ENCODE results near the gene GPATCH2. TPM values are rescaled to one million over a fixed set of nuclear protein-coding genes. Genes with fewer than 3 reads are reported as not detected.
"Not testable (repeated sequence)": the region's sequence is repeated elsewhere in the genome, so short reads cannot be mapped to it uniquely, and the experiment has no call there.

GPATCH2 gene
- polyA plus RNA-seq, 1 donor from 2014 or later, result 12.3 TPM

DNA sequence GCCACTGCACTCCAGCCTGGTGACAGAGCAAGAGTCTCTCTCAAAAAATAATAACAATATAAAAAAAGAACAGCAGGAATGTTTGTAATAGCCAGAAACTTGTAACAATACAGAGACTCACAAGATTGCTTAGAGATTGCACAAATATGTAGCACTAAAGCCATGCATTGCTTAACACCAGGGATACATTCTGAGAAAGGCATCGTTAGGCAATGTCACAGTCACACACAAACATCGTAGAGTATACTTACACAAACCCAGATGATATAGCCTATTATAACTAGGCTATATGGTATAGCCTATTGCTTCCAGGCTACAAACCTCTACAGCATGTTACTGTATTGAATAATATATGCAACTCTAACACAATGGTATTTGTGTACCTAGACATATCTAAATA is 45.3 kb downstream of the GPATCH2 start:
- H3K4me3 ChIP-seq (ENCODE audit: low read length), result no peak overlapping the region
- H3K79me2 ChIP-seq (replicated peaks; ENCODE audit: insufficient read depth, low read length), result no peaks in the 10 kb centered on the region
- H3K9ac ChIP-seq (ENCODE audit: low read length), result no peak overlapping the region
- no peaks in the 10 kb centered on the region for H3K27me3 ChIP-seq (ENCODE audit: insufficient read depth, low read depth, low read length)
- no peaks in the 10 kb centered on the region for H3K36me3 ChIP-seq (ENCODE audit: insufficient read depth, low read length)
- no peaks in the 10 kb centered on the region for H3K9me2 ChIP-seq (ENCODE audit: insufficient read depth, low read length)
- H4K20me1 ChIP-seq (ENCODE audit: insufficient read depth), result no peaks in the 10 kb centered on the region
- H3K9me3 ChIP-seq (ENCODE audit: low read length), result no peaks in the 10 kb centered on the region
- H3F3A ChIP-seq (ENCODE audit: insufficient read depth, low read length, poor library complexity, severe bottlenecking), result no peaks in the 10 kb centered on the region
- H3K4me2 ChIP-seq (ENCODE audit: low read length), result no peak overlapping the region
- H3K27ac ChIP-seq (ENCODE audit: low read length), result no peak overlapping the region
- no peak overlapping the region for H2AFZ ChIP-seq (ENCODE audit: low read depth, low read length)
- TF ChIP-seq, protein P1, sequence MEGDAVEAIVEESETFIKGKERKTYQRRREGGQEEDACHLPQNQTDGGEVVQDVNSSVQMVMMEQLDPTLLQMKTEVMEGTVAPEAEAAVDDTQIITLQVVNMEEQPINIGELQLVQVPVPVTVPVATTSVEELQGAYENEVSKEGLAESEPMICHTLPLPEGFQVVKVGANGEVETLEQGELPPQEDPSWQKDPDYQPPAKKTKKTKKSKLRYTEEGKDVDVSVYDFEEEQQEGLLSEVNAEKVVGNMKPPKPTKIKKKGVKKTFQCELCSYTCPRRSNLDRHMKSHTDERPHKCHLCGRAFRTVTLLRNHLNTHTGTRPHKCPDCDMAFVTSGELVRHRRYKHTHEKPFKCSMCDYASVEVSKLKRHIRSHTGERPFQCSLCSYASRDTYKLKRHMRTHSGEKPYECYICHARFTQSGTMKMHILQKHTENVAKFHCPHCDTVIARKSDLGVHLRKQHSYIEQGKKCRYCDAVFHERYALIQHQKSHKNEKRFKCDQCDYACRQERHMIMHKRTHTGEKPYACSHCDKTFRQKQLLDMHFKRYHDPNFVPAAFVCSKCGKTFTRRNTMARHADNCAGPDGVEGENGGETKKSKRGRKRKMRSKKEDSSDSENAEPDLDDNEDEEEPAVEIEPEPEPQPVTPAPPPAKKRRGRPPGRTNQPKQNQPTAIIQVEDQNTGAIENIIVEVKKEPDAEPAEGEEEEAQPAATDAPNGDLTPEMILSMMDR (IDR thresholded peaks at IDR 0.05; ENCODE audit: poor library complexity, severe bottlenecking), result no peak
- no peak for TF ChIP-seq EZH2 (IDR thresholded peaks at IDR 0.05; ENCODE audit: borderline replicate concordance, insufficient read depth, low read length, poor library complexity, severe bottlenecking)
- no peak for TF ChIP-seq MXI1 (conservative IDR thresholded peaks at IDR 0.05; ENCODE audit: poor library complexity, severe bottlenecking)
- TF ChIP-seq RAD21 (conservative IDR thresholded peaks at IDR 0.05), result no peak
- TF ChIP-seq, protein P2, sequence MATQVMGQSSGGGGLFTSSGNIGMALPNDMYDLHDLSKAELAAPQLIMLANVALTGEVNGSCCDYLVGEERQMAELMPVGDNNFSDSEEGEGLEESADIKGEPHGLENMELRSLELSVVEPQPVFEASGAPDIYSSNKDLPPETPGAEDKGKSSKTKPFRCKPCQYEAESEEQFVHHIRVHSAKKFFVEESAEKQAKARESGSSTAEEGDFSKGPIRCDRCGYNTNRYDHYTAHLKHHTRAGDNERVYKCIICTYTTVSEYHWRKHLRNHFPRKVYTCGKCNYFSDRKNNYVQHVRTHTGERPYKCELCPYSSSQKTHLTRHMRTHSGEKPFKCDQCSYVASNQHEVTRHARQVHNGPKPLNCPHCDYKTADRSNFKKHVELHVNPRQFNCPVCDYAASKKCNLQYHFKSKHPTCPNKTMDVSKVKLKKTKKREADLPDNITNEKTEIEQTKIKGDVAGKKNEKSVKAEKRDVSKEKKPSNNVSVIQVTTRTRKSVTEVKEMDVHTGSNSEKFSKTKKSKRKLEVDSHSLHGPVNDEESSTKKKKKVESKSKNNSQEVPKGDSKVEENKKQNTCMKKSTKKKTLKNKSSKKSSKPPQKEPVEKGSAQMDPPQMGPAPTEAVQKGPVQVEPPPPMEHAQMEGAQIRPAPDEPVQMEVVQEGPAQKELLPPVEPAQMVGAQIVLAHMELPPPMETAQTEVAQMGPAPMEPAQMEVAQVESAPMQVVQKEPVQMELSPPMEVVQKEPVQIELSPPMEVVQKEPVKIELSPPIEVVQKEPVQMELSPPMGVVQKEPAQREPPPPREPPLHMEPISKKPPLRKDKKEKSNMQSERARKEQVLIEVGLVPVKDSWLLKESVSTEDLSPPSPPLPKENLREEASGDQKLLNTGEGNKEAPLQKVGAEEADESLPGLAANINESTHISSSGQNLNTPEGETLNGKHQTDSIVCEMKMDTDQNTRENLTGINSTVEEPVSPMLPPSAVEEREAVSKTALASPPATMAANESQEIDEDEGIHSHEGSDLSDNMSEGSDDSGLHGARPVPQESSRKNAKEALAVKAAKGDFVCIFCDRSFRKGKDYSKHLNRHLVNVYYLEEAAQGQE (IDR thresholded peaks at IDR 0.05; ENCODE audit: borderline replicate concordance), result no peak
- no peak for TF ChIP-seq POLR2AphosphoS5 (IDR thresholded peaks at IDR 0.05)
- TF ChIP-seq EP300 (conservative IDR thresholded peaks at IDR 0.05; ENCODE audit: poor library complexity, severe bottlenecking), result no peak
- no peak for TF ChIP-seq TAF1 (IDR thresholded peaks at IDR 0.05; ENCODE audit: low read depth)
- no peak for TF ChIP-seq SMC3 (conservative IDR thresholded peaks at IDR 0.05; ENCODE audit: poor library complexity)

GRCh38 chr1:217584286-217584811 is 46.5 kb downstream of the GPATCH2 start:
- not testable (repeated sequence) for H3K4me3 ChIP-seq (ENCODE audit: low read length); H3K9ac ChIP-seq (ENCODE audit: low read length); H3K4me2 ChIP-seq (ENCODE audit: low read length); H3F3A ChIP-seq (ENCODE audit: insufficient read depth, low read length, poor library complexity, severe bottlenecking); H3K9me2 ChIP-seq (ENCODE audit: insufficient read depth, low read length); H2AFZ ChIP-seq (ENCODE audit: low read depth, low read length); H3K79me2 ChIP-seq (replicated peaks; ENCODE audit: insufficient read depth, low read length); H3K27ac ChIP-seq (ENCODE audit: low read length); H3K36me3 ChIP-seq (ENCODE audit: insufficient read depth, low read length); H3K27me3 ChIP-seq (ENCODE audit: insufficient read depth, low read depth, low read length); H4K20me1 ChIP-seq (ENCODE audit: insufficient read depth); H3K9me3 ChIP-seq (ENCODE audit: low read length)

DNA sequence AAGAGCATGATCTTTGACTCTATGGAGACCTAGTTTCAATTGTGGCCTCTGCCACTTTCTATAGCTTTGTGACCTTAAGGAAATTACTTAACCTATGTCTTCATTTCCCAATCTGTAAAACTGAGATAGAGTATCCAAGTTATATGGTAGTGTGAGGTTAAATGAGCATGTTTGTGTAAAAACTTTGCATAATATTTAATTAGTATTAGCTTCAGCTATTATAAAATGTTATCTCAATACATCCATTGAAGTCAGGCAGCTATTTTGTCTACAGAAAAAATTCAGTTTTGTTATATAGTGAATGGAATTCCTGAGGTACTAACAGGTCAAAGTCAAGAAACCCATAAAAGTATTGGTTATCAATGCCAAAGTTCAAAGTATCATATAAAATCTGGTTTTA is 53.6 kb downstream of the GPATCH2 start:
- H3K9ac ChIP-seq (ENCODE audit: low read length), result no peak overlapping the region
- H4K20me1 ChIP-seq (ENCODE audit: insufficient read depth), result no peaks in the 10 kb centered on the region
- no peak overlapping the region for H3K4me2 ChIP-seq (ENCODE audit: low read length)
- no peaks in the 10 kb centered on the region for H3K9me3 ChIP-seq (ENCODE audit: low read length)
- no peak overlapping the region for H2AFZ ChIP-seq (ENCODE audit: low read depth, low read length)
- no peak overlapping the region for H3K27ac ChIP-seq (ENCODE audit: low read length)
- TF ChIP-seq, protein P1 (IDR thresholded peaks at IDR 0.05; ENCODE audit: poor library complexity, severe bottlenecking), result no peak
- TF ChIP-seq TAF1 (IDR thresholded peaks at IDR 0.05; ENCODE audit: low read depth) (no peak), MXI1 (conservative IDR thresholded peaks at IDR 0.05; ENCODE audit: poor library complexity, severe bottlenecking) (no peak), EZH2 (IDR thresholded peaks at IDR 0.05; ENCODE audit: borderline replicate concordance, insufficient read depth, low read length, poor library complexity, severe bottlenecking) (no peak), SMC3 (conservative IDR thresholded peaks at IDR 0.05; ENCODE audit: poor library complexity) (no peak), RAD21 (conservative IDR thresholded peaks at IDR 0.05) (no peak), POLR2AphosphoS5 (IDR thresholded peaks at IDR 0.05) (no peak), EP300 (conservative IDR thresholded peaks at IDR 0.05; ENCODE audit: poor library complexity, severe bottlenecking) (no peak)
- TF ChIP-seq, protein P2 (IDR thresholded peaks at IDR 0.05; ENCODE audit: borderline replicate concordance), result no peak
- H3K79me2 ChIP-seq (replicated peaks; ENCODE audit: insufficient read depth, low read length), result no peaks in the 10 kb centered on the region
- H3K9me2 ChIP-seq (ENCODE audit: insufficient read depth, low read length), result no peaks in the 10 kb centered on the region
- no peak overlapping the region for H3K4me3 ChIP-seq (ENCODE audit: low read length)
- no peaks in the 10 kb centered on the region for H3K27me3 ChIP-seq (ENCODE audit: insufficient read depth, low read depth, low read length)
- H3F3A ChIP-seq (ENCODE audit: insufficient read depth, low read length, poor library complexity, severe bottlenecking), result no peaks in the 10 kb centered on the region
- no peaks in the 10 kb centered on the region for H3K36me3 ChIP-seq (ENCODE audit: insufficient read depth, low read length)
